GM12874 (cell line): ENCODE measurements around the gene SENP3.

Source experiments
- CTCF ChIP-seq: IDR thresholded peaks from 2 replicates; pipeline ENCODE4 v1.5.1; 2011; ENCODE audit warnings: low read depth, mild to moderate bottlenecking, control low read depth, low read length, moderate library complexity; ENCODE audit not compliant: insufficient read depth

SENP3 gene

GRCh38 chr17:7574176-7574953 lies 12.6 kb downstream of the SENP3 start:
- TF ChIP-seq CTCF, result no peak

DNA sequence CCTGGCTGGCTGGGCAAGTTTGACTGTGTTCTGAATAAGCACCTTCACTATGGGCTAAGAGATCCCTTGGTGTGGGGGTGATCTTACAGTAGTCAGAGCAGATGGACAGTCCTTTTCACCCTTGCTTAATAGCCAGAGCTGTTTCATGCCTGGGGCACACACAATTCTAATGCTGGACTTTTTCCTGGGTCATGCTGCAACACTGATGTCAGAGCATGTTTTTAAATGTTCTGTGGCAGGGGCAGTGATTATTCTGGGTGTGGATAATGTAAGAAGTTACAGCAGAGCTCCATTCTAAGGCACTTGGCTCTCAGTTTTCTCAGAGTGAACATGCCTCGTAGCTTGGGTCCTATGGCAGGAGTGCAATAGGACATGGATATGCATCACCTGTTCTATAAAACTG lies 13.8 kb downstream of the SENP3 start:
- no peak for TF ChIP-seq CTCF

- TF ChIP-seq CTCF, result no peak
Measured at GRCh38 chr17:7575959-7576358, 14.2 kb downstream of the SENP3 start.

DNA sequence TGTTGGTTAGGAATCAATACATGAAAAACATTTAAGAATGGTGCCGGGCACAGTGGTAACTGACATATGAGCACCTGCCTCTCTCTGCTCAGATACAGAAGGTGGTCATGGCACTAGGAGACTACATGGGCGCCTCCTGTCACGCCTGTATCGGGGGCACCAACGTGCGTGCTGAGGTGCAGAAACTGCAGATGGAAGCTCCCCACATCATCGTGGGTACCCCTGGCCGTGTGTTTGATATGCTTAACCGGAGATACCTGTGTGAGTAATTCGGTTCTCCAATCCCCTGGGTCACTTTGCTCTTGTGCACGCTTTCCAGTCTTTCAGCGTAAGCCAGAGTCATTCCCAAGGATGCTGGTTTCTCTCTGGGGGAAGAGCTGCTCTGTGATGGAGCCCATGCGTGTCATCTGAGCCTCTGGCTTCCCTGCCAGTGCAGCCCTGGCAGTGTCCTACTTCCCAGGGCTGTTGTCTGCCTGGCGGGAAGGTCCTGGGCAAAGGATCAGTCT lies 14.8 kb downstream of the SENP3 start:
- TF ChIP-seq CTCF, result no peak

GRCh38 chr17:7577327-7578199 lies 15.8 kb downstream of the SENP3 start:
- no peak for TF ChIP-seq CTCF

DNA sequence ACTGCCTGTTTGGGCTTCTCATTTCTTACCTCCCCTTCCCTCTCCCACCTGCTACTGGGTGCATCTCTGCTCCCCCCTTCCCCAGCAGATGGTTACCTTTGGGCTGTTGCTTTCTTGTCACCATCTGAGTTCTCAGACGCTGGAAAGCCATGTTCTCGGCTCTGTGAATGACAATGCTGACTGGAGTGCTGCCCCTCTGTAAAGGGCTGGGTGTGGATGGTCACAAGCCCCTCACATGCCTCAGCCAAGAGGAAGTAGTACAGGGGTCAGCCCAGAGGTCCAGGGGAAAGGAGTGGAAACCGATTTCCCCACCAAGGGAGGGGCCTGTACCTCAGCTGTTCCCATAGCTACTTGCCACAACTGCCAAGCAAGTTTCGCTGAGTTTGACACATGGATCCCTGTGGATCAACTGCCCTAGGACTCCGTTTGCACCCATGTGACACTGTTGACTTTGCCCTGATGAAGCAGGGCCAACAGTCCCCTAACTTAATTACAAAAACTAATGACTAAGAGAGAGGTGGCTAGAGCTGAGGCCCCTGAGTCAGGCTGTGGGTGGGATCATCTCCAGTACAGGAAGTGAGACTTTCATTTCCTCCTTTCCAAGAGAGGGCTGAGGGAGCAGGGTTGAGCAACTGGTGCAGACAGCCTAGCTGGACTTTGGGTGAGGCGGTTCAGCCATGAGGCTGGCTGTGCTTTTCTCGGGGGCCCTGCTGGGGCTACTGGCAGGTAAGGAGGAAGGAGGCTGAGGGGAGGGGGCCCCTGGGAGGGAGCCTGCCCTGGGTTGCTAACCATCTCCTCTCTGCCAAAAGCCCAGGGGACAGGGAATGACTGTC lies 17.5 kb downstream of the SENP3 start, which contains the start of gene CD68:
Gene CD68, plus strand, starts transcription at position 638 of the 833 bp plus-strand sequence. Its CDS starts 40 bp downstream, at position 678.
- no peak for TF ChIP-seq CTCF
